C4-2B (cell line): Measurements from ENCODE around the gene FAM222A.

ENCODE experiments used
- H3K27ac ChIP-seq: fragments of 450-650 bp; 2 replicates; pipeline ENCODE4 v1.5.1; 2017
- ZFX ChIP-seq: fragments of 450-650 bp; IDR thresholded peaks from 2 replicates; pipeline ENCODE4 v1.6.1; 2017
- TF ChIP-seq, protein P1 (sequence below): fragments of 450-650 bp; conservative IDR thresholded peaks from 2 replicates; pipeline ENCODE4 v1.5.1; 2017; ENCODE audit warnings: mild to moderate bottlenecking

Gene FAM222A

DNA sequence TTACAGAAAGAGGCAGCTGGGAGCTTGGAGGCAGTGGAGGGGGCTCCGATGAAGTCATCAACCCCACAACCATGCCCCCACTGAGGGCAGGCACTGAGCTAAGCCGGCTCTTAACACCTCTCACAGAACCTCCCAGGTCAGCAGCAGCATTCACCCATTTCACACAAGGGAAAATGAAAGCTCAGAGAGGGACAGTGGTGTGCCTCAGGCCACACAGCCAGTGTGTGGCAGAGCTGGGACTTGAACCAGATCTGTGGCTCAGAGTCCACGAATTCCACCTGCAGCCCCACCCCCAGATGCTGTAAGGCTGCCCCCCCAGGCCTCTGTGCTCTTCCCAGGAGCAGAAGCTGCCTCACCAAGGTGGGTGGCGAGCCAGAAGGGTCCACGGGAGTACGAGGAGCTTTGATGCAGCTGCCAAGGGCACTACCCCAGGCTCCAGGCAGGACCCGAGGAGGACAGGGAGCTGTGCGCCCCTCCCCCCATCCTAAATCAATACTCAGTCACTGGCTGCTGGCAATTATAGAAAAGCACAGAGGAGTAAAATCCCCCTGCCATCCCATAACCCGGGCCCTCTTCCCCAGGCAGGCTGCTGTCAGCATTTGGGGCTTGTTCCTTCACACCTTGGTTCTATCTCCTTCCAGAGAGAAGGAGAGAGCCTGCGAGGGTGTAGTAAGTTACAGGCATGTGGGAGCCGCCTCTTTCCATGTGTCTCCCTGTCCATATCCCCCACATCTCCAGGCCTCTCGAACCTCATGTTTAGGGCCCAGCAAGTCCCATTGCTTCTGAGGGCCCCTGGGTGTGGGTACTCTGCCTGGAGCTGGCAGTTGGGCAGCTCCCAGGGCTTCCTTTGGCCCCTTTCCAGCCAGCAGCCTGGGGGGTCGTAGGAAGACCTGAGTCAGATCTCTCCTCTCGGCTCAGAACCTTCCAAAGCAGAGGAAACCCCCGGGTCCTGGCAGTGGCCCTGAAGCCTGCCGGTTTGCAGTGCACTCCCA, 47.6 kb downstream of the FAM222A start:
- TF ChIP-seq ZFX: no peak
- TF ChIP-seq, protein P1, sequence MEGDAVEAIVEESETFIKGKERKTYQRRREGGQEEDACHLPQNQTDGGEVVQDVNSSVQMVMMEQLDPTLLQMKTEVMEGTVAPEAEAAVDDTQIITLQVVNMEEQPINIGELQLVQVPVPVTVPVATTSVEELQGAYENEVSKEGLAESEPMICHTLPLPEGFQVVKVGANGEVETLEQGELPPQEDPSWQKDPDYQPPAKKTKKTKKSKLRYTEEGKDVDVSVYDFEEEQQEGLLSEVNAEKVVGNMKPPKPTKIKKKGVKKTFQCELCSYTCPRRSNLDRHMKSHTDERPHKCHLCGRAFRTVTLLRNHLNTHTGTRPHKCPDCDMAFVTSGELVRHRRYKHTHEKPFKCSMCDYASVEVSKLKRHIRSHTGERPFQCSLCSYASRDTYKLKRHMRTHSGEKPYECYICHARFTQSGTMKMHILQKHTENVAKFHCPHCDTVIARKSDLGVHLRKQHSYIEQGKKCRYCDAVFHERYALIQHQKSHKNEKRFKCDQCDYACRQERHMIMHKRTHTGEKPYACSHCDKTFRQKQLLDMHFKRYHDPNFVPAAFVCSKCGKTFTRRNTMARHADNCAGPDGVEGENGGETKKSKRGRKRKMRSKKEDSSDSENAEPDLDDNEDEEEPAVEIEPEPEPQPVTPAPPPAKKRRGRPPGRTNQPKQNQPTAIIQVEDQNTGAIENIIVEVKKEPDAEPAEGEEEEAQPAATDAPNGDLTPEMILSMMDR: no peak
- H3K27ac ChIP-seq: no peak overlapping the region

DNA sequence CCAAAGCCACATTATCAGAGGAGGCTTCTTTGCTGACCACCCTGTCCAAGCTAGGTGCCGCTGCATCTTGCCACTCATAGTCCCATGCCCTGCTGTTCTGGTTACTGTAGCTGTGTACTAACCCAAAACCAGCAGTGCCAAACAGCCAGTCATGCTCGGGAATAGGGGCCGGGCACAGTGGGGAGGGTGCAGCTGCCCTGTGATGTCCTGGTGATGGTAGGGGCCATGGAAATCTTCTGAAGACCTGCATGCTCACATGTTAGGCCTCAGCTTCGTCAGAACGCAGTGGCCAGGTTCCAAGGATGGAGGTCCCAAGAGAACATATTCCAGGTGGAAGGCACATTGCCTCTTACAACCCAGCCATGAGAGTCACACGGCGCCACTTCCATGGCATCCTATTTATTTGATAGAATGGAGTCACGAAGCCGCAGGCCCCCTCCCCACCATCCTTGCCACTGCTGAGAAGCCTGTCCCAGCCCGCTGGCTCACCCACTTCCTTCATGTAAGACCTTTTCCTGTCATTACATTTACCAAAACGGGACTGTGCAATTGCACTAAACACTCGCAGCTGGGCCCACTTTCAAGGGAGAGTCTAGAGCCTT, 48.5 kb downstream of the FAM222A start:
- H3K27ac ChIP-seq: no peak overlapping the region
- no peak for TF ChIP-seq ZFX
- TF ChIP-seq, protein P1: no peak

- no peak overlapping the region for H3K27ac ChIP-seq
- TF ChIP-seq ZFX: no peak
- TF ChIP-seq, protein P1: no peak
These were observed 49.1 kb downstream of the FAM222A start for GRCh38 chr12:109762673-109763191.

GRCh38 chr12:109763201-109763841, 49.7 kb downstream of the FAM222A start:
- H3K27ac ChIP-seq: no peak overlapping the region
- TF ChIP-seq ZFX: no peak
- TF ChIP-seq, protein P1: no peak

DNA sequence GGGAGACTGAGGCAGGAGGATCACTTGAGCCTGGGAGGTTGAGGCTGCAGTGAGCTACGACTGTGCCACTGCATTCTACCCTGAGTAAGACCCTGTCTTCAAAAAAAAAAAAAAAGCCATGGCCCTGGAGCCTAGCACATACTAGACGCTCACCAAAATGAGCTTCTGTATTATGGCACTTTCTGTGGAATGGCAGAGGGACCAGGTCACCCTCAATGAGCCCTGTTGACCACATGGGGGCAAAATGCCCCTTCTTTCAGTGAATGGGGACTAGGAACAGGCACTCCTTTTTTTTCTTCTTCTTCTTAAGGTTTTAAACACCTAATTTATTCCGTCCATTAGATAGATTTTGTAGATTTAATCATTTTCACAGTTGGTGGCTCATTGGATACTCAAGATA, 50.5 kb downstream of the FAM222A start:
- TF ChIP-seq, protein P1: no peak; the same call in 1 of the 2 replicates
- no peak for TF ChIP-seq ZFX
- H3K27ac ChIP-seq: no peak overlapping the region

DNA sequence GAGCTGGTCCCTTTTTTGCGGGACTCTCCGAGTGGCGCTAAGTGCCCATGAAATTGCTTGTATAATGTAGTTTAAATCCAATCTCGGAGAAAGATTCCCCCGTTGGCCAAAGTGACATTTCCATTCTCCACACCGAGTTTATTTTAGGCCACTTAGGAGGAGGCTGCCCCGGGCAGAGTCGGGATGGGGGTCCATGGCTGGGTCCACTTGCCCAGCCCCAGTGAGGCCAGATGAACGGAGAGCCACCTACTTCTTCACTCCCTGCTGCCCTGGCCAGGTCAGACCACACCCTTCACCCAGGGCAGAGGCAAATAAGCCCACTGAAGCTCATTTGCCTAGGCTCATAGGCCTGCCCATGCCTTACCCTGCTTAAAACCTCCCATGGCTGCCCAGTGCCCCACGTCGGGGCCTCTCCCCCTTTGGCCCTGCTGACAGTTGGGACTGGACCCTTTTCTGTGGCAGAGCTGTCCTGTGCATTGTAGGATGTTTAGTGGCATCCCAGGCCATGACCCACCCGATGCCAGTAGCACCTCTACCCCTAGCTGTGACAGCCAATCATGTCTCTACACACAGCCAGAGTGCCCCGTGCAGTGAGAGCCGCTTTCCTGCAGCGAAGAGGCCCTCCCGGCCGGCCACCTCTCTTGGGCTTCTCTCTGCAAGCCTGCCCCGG, 51.3 kb downstream of the FAM222A start:
- no peak overlapping the region for H3K27ac ChIP-seq
- TF ChIP-seq, protein P1: no peak
- no peak for TF ChIP-seq ZFX
